ENCODE data around the gene PLVAP. TPM values are rescaled to one million over a fixed set of nuclear protein-coding genes. Genes with fewer than 3 reads are reported as not detected.
A peak's percentile ranks its signal among the peaks of the same experiment; 100 is the strongest.

Gene PLVAP
- total RNA-seq, 1 donor from 2014 or later: 74.9 TPM

DNA sequence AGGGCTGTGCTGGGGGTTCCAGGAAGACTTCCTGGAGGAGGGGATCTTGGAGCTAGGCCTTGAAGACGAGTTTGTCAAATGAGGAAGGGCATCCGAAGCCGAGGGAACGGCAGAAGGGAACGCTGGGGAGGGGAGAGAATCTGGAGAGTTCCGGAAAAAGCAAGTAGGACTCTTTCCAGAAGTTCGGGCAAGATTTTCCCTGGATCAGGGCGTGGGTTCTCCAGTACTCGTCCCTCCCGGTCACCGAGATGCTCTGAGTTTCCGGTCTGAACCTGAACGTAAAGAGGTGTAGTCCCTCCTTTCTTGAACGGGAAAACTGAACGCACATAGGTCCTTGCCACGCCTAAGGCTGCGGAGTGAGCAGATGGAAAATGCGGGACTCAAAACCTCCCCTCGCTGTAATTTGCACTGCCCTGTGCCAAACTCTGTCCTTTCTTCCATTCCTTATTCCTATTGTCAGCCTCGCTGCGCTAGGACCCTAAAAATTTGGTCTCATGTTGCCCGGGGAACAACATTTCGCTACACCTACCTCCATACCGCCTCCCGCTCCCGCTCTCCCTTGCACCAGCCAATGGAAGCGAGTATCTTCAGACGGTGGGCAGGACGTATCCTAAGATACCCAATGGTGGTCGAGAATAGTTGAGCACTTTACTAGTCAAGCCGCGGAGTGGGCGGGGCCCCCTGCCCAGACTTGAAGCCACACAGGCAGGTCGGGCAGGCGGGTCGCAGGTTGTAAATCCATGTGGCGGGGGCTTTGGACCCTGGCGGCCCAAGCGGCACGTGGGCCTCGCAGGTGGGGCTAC is 40.1 kb downstream of the PLVAP start, which contains the start of gene GTPBP3:
Gene GTPBP3 (plus strand): TSS at position 682 of the 803 bp plus-strand sequence. CDS start 59 bp downstream, at position 741.
- H3K4me1 ChIP-seq: peaks cover 57% of the 10 kb centered on the region
- peak within 1 kb of the TSS; percentile 90 for H3K27ac ChIP-seq
- DNase-seq (ENCODE audit: extremely low spot score in 2 of 2): peak in 1 of 2 donors; percentile 98
- TF ChIP-seq, protein P1, sequence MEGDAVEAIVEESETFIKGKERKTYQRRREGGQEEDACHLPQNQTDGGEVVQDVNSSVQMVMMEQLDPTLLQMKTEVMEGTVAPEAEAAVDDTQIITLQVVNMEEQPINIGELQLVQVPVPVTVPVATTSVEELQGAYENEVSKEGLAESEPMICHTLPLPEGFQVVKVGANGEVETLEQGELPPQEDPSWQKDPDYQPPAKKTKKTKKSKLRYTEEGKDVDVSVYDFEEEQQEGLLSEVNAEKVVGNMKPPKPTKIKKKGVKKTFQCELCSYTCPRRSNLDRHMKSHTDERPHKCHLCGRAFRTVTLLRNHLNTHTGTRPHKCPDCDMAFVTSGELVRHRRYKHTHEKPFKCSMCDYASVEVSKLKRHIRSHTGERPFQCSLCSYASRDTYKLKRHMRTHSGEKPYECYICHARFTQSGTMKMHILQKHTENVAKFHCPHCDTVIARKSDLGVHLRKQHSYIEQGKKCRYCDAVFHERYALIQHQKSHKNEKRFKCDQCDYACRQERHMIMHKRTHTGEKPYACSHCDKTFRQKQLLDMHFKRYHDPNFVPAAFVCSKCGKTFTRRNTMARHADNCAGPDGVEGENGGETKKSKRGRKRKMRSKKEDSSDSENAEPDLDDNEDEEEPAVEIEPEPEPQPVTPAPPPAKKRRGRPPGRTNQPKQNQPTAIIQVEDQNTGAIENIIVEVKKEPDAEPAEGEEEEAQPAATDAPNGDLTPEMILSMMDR (IDR thresholded peaks at IDR 0.05): no peak
- TF ChIP-seq POLR2AphosphoS5 (IDR thresholded peaks at IDR 0.05; ENCODE audit: insufficient read depth in 1 of 2, low read depth in 1 of 2): peak; percentile 66 to 91
- H3K4me3 ChIP-seq: peak within 1 kb of the TSS; percentile 73 to 82
- no peaks in the 10 kb centered on the region for H3K27me3 ChIP-seq
- no peaks in the 10 kb centered on the region for H3K9me3 ChIP-seq
- no peaks in the 10 kb centered on the region for H3K36me3 ChIP-seq
- intact Hi-C loops (cut with DNase I): no loop called here

DNA sequence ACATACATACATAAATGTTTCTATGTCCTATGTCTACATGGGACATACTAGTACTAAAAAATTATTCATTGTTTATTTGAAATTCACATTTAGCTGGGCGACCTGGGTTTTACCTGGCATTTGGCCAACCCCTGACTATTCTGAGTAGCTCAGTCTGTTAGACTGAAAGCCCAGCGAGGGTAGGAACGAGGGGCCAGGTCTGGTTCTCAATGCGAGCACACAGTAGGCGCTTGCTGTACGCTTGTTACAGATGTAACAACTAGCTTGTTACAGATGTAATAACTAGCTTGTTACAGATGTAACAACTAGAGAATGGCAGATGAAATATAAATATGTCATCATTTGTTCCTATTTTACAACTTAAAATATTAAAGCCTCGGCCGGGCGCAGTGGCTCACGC is 41.6 kb downstream of the PLVAP start:
- H3K27ac ChIP-seq: no peak overlapping the region
- intact Hi-C loops (cut with DNase I): no loop called here
- TF ChIP-seq POLR2AphosphoS5 (IDR thresholded peaks at IDR 0.05; ENCODE audit: insufficient read depth in 1 of 2, low read depth in 1 of 2) (no peak), POLR2A (IDR thresholded peaks at IDR 0.05) (no peak)
- TF ChIP-seq, protein P1 (IDR thresholded peaks at IDR 0.05): no peak
- no peak overlapping the region for H3K4me3 ChIP-seq
- H3K36me3 ChIP-seq: no peaks in the 10 kb centered on the region
- H3K4me1 ChIP-seq: peaks cover 51% of the 10 kb centered on the region
- DNase-seq (ENCODE audit: extremely low spot score in 2 of 2): no peak
- H3K9me3 ChIP-seq: no peaks in the 10 kb centered on the region
- H3K27me3 ChIP-seq: no peaks in the 10 kb centered on the region

DNA sequence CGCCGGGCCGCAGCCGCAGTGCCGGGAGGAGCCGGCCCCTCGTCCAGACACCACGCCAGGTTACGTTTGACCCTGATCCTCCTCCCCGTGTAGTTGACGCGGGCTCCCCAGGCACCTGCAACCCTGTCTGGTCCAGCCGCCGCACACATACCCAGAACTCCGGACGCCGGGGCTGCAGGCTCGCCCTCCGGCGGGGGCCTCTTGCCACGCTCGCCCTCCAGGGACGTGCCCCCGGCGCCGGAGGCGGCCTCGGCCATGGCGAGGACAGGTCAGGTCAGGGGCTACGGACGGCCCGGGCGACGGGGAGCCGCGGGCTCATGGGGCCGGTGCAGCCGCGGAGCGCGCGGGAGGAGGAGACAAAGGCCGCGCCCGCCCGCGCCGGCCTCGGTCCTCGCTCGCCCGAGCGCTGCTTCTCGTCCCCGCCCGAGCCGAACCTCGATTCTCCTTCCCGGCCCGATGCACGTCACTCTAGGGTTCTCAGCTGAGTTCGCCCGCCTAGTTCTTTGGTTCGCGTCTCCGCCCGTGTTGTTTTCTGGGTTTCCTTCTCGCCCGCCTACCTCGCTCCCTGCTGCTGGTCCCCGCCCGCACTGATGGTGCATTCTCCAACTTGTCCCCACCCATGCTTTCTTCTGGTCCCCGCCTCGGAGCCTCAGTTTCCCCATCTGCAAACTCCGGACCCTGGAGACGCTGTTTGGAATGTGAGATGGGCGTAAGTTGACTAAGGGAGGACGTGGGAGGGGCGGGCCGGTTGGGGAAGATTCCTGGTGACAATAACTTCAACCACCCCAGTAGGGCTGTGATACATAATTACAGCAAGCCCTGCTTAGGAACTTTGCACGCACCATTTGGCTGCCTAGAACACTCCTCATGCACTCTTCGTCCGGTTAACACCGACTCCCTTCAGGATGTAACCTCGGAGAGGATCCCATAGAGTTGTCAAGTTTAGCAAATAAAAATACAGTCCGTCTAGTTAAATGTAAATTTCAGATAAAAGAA is 42.4 kb downstream of the PLVAP start, which contains the start of gene ANO8:
Gene ANO8 (minus strand): TSS at position 442 of the 996 bp plus-strand sequence. CDS start 185 bp downstream, at position 257.
- TF ChIP-seq POLR2A (IDR thresholded peaks at IDR 0.05) (no peak), POLR2AphosphoS5 (IDR thresholded peaks at IDR 0.05; ENCODE audit: insufficient read depth in 1 of 2, low read depth in 1 of 2) (peak; percentile 40 to 49)
- no peaks in the 10 kb centered on the region for H3K27me3 ChIP-seq
- H3K27ac ChIP-seq: peak within 1 kb of the TSS; percentile 60
- DNase-seq (ENCODE audit: extremely low spot score in 2 of 2): no peak
- no peaks in the 10 kb centered on the region for H3K36me3 ChIP-seq
- no peaks in the 10 kb centered on the region for H3K9me3 ChIP-seq
- peak within 1 kb of the TSS; percentile 60 to 66 for H3K4me3 ChIP-seq
- intact Hi-C loops (cut with DNase I): no loop called here
- H3K4me1 ChIP-seq: peaks cover 47% of the 10 kb centered on the region

DNA sequence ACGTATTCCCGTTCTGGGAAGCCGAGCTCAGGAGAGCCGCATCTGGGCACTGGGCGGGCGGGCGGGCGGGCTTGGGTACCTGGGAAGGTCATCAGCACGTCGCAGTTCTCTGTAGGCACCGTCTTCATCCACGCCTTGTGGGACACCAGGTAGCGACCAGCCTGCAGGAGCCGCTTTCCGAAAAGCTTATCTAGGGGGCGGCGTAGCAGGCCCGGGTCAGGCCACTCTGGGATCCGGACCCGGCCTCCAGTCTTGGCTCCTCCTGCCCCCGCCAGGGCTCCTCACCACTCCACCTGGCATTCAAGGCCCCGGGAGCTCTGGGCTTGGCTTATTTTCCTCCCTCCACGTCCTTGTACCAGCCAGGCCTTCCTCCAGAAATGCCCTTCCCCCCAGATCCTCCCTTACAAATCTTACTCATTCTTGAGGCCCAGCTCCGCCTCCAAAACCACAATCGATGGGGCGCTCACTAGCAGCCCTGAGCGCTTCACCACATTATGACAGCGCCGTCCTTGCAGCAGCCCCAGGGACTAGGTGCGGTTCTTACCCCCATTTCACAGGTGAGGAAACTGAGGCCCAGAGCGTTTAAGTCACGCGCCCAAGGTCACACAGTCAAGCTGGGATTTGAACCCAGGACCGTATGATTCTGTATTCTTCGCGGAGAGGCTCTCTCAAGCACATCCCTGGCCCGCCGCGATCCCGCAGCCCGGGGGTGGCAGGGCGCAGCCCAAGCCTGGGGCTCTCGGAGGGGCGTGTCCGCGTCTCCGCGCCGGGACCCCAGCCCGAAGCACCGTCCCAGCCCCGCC is 43.3 kb downstream of the PLVAP start:
- peaks cover 4% of the 10 kb centered on the region for H3K27me3 ChIP-seq
- no peak for DNase-seq (ENCODE audit: extremely low spot score in 2 of 2)
- TF ChIP-seq, protein P1 (IDR thresholded peaks at IDR 0.05): no peak
- TF ChIP-seq POLR2A (IDR thresholded peaks at IDR 0.05) (no peak), POLR2AphosphoS5 (IDR thresholded peaks at IDR 0.05; ENCODE audit: insufficient read depth in 1 of 2, low read depth in 1 of 2) (no peak)
- H3K9me3 ChIP-seq: no peaks in the 10 kb centered on the region
- no peaks in the 10 kb centered on the region for H3K36me3 ChIP-seq
- intact Hi-C loops (cut with DNase I): no loop called here
- H3K4me3 ChIP-seq: peak overlapping the region; percentile 60 to 66
- peak overlapping the region; percentile 60 for H3K27ac ChIP-seq
- peaks cover 54% of the 10 kb centered on the region for H3K4me1 ChIP-seq

All from vagina (tissue), 2 donors.